Measurements from ENCODE around the gene GLI2.

GLI2 gene

DNA sequence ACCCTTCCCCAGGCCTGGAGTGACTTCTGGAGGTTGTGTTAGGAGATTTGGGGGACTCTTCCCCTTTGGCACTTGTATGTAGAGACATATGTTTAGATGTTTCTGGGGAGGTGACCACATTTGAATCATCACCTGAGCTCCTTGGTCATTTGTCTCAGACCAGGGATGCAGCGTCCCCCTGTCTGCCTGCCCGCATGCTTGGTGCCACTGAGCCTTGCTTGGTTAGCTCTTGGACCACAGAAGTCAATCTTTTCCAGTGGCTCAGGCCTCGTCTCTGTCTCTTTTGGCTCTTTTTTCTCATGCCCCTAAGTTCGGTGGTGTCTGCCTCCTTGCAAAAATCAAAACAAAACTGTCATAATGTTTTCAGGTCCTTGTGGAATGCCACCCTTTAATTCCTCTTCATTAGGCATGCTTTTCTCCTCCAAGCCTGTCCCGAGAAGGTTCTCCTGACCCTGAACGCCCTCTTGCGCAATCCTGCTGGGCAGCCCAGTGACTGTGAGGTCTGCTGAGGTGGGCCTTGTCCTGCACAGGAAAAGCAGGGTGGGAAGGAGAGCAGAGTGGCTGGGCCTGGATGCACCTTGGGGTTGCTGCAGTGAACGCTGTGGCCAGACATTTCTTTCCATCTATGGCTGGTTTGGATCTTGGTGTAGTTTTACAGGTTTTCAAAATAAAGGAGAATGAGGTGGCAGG, 24.9 kb downstream of the GLI2 start:
- Histone ChIP-seq H3K4ac (ENCODE audit: low read length) (no peak overlapping the region), H4K8ac (ENCODE audit: low read depth, low read length) (no peak overlapping the region), H2AFZ (ENCODE audit: low read length) (no peak overlapping the region), H3K9ac (ENCODE audit: low read depth, low read length, poor library complexity) (no peak overlapping the region), H3K23ac (ENCODE audit: low read depth, low read length, poor library complexity) (peak overlapping the region; percentile 18), H3K79me1 (ENCODE audit: low read depth, low read length) (peaks cover 22% of the 10 kb centered on the region), H3K27me3 (ENCODE audit: control insufficient read depth in 3 of 3, insufficient read depth in 3 of 3, low read depth in 1 of 3, low read length in 3 of 3) (no peaks in the 10 kb centered on the region), H3K27ac (replicated peaks; ENCODE audit: low read length) (no peak overlapping the region), H2BK120ac (ENCODE audit: low read depth, low read length) (no peak overlapping the region), H2BK5ac (ENCODE audit: low read length) (no peak overlapping the region), H2AK5ac (ENCODE audit: low read depth, low read length) (no peak overlapping the region), H3K4me2 (ENCODE audit: insufficient read depth, low read length, poor library complexity, severe bottlenecking) (no peak overlapping the region), H2BK15ac (ENCODE audit: low read length) (no peak overlapping the region), H3K9me3 (replicated peaks in 1 of 2; ENCODE audit: control insufficient read depth in 2 of 2, insufficient read depth in 1 of 2, low read depth in 1 of 2, low read length in 2 of 2) (peaks cover 0 to 18% of the 10 kb centered on the region in 2 donors), H3K14ac (ENCODE audit: low read length) (peak overlapping the region; percentile 9), H3K18ac (ENCODE audit: low read length) (peak overlapping the region; percentile 63), H3K4me3 (ENCODE audit: low read length in 2 of 2) (no peak overlapping the region), H2BK12ac (ENCODE audit: low read length) (no peak overlapping the region), H4K91ac (ENCODE audit: low read depth, low read length, poor library complexity) (no peak overlapping the region), H3K4me1 (ENCODE audit: control insufficient read depth in 2 of 2, insufficient read depth in 1 of 2, low read depth in 1 of 2, low read length in 2 of 2) (peaks cover 62% of the 10 kb centered on the region in 2 donors), H3K36me3 (replicated peaks in 1 of 2; ENCODE audit: control insufficient read depth in 2 of 2, insufficient read depth in 2 of 2, low read length in 2 of 2) (peaks cover 0 to 43% of the 10 kb centered on the region in 2 donors)
- DNase-seq (ENCODE audit: low spot score), result no peak
- no CpG with 5 or more reads among the region's 8 CpGs for WGBS, 2 donors (ENCODE audit: extremely low coverage in 2 of 2, insufficient read length in 2 of 2, insufficient replicate concordance in 1 of 2)

DNA sequence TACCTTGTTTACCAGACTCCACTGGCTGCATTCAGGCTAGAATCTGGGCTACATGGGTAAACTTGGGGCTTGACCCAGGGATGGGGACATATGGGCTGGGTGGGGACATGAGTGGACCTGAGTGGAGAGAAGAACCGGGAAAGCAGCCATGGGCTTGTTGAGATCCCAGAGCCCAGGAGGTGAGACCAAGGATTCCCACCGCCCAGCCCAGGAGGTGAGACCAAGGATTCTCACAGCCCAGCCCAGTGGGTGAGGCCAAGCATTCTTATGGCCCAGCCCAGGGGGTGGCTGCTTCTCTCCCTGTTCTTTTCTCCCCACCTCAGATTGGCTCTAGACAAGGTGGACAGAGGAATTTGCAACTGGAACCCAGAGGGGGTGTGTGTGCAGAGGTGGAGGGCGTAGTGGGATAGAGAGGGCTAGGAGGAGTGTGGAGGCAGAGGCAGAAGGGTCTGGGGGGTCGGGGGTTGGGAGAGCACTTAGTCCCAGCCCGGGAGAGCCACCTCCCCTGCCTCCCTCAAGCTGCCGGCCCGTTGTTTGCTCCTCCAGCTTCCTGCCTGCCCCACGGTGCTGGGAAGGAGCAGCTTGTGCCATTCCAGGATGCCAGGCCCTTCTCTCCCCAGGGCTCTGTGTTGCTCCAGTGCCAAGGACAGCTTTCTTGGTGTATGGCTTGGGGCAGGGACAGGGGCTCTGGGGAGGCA, 25.6 kb downstream of the GLI2 start:
- Histone ChIP-seq H2BK5ac (ENCODE audit: low read length) (no peak overlapping the region), H3K27me3 (ENCODE audit: control insufficient read depth in 3 of 3, insufficient read depth in 3 of 3, low read depth in 1 of 3, low read length in 3 of 3) (no peaks in the 10 kb centered on the region), H3K4ac (ENCODE audit: low read length) (no peak overlapping the region), H3K4me2 (ENCODE audit: insufficient read depth, low read length, poor library complexity, severe bottlenecking) (no peak overlapping the region), H2AK5ac (ENCODE audit: low read depth, low read length) (no peak overlapping the region), H2BK12ac (ENCODE audit: low read length) (no peak overlapping the region), H3K23ac (ENCODE audit: low read depth, low read length, poor library complexity) (no peak overlapping the region), H3K27ac (replicated peaks; ENCODE audit: low read length) (no peak overlapping the region), H3K4me1 (ENCODE audit: control insufficient read depth in 2 of 2, insufficient read depth in 1 of 2, low read depth in 1 of 2, low read length in 2 of 2) (peaks cover 69% of the 10 kb centered on the region in 2 donors), H3K9ac (ENCODE audit: low read depth, low read length, poor library complexity) (no peak overlapping the region), H3K18ac (ENCODE audit: low read length) (peak overlapping the region; percentile 36), H4K8ac (ENCODE audit: low read depth, low read length) (no peak overlapping the region), H2BK15ac (ENCODE audit: low read length) (no peak overlapping the region), H3K14ac (ENCODE audit: low read length) (no peak overlapping the region), H3K4me3 (ENCODE audit: low read length in 2 of 2) (no peak overlapping the region), H3K9me3 (replicated peaks in 1 of 2; ENCODE audit: control insufficient read depth in 2 of 2, insufficient read depth in 1 of 2, low read depth in 1 of 2, low read length in 2 of 2) (peaks cover 0 to 11% of the 10 kb centered on the region in 2 donors), H2AFZ (ENCODE audit: low read length) (no peak overlapping the region), H3K79me1 (ENCODE audit: low read depth, low read length) (peaks cover 27% of the 10 kb centered on the region), H2BK120ac (ENCODE audit: low read depth, low read length) (no peak overlapping the region), H3K36me3 (replicated peaks in 1 of 2; ENCODE audit: control insufficient read depth in 2 of 2, insufficient read depth in 2 of 2, low read length in 2 of 2) (peaks cover 0 to 36% of the 10 kb centered on the region in 2 donors), H4K91ac (ENCODE audit: low read depth, low read length, poor library complexity) (no peak overlapping the region)
- DNase-seq (ENCODE audit: low spot score), result no peak
- WGBS, 2 donors (ENCODE audit: extremely low coverage in 2 of 2, insufficient read length in 2 of 2, insufficient replicate concordance in 1 of 2), result no CpG with 5 or more reads among the region's 8 CpGs

DNA sequence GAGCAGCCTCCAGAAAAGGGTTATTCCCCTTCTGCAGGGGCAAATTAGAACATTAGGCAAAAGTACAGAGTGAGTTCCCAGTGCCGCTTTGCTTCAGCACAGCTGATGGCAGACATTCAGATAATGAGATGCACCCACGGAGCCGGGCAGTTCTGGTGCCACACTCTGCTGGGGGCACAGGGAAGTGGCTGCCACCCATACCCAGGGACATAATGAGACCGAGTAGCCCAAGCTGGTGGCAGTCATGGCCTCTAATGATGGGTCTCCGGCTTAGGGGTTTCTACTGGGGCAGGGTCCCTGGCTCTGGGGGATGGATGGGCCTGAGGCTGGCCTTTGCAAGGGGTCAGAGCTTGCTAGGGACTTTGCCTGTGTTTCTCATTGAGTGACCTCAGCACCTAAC, 26.2 kb downstream of the GLI2 start:
- H3K18ac ChIP-seq (ENCODE audit: low read length), result no peak overlapping the region
- H3K9ac ChIP-seq (ENCODE audit: low read depth, low read length, poor library complexity), result no peak overlapping the region
- no peak overlapping the region for H2BK12ac ChIP-seq (ENCODE audit: low read length)
- H3K23ac ChIP-seq (ENCODE audit: low read depth, low read length, poor library complexity), result no peak overlapping the region
- H4K91ac ChIP-seq (ENCODE audit: low read depth, low read length, poor library complexity), result no peak overlapping the region
- H3K14ac ChIP-seq (ENCODE audit: low read length), result no peak overlapping the region
- peaks cover 0 to 5% of the 10 kb centered on the region in 2 donors for H3K9me3 ChIP-seq (replicated peaks in 1 of 2; ENCODE audit: control insufficient read depth in 2 of 2, insufficient read depth in 1 of 2, low read depth in 1 of 2, low read length in 2 of 2)
- no peak for DNase-seq (ENCODE audit: low spot score)
- no peaks in the 10 kb centered on the region for H3K27me3 ChIP-seq (ENCODE audit: control insufficient read depth in 3 of 3, insufficient read depth in 3 of 3, low read depth in 1 of 3, low read length in 3 of 3)
- H4K8ac ChIP-seq (ENCODE audit: low read depth, low read length), result no peak overlapping the region
- H2AK5ac ChIP-seq (ENCODE audit: low read depth, low read length), result no peak overlapping the region
- H2BK5ac ChIP-seq (ENCODE audit: low read length), result no peak overlapping the region
- no peak overlapping the region for H3K4me3 ChIP-seq (ENCODE audit: low read length in 2 of 2)
- peaks cover 71% of the 10 kb centered on the region in 2 donors for H3K4me1 ChIP-seq (ENCODE audit: control insufficient read depth in 2 of 2, insufficient read depth in 1 of 2, low read depth in 1 of 2, low read length in 2 of 2)
- WGBS, 2 donors (ENCODE audit: extremely low coverage in 2 of 2, insufficient read length in 2 of 2, insufficient replicate concordance in 1 of 2), result no CpG with 5 or more reads among the region's 5 CpGs
- H2AFZ ChIP-seq (ENCODE audit: low read length), result no peak overlapping the region
- no peak overlapping the region for H3K27ac ChIP-seq (replicated peaks; ENCODE audit: low read length)
- peaks cover 0 to 31% of the 10 kb centered on the region in 2 donors for H3K36me3 ChIP-seq (replicated peaks in 1 of 2; ENCODE audit: control insufficient read depth in 2 of 2, insufficient read depth in 2 of 2, low read length in 2 of 2)
- H3K4ac ChIP-seq (ENCODE audit: low read length), result no peak overlapping the region
- peaks cover 29% of the 10 kb centered on the region for H3K79me1 ChIP-seq (ENCODE audit: low read depth, low read length)
- no peak overlapping the region for H3K4me2 ChIP-seq (ENCODE audit: insufficient read depth, low read length, poor library complexity, severe bottlenecking)
- H2BK120ac ChIP-seq (ENCODE audit: low read depth, low read length), result no peak overlapping the region
- no peak overlapping the region for H2BK15ac ChIP-seq (ENCODE audit: low read length)

DNA sequence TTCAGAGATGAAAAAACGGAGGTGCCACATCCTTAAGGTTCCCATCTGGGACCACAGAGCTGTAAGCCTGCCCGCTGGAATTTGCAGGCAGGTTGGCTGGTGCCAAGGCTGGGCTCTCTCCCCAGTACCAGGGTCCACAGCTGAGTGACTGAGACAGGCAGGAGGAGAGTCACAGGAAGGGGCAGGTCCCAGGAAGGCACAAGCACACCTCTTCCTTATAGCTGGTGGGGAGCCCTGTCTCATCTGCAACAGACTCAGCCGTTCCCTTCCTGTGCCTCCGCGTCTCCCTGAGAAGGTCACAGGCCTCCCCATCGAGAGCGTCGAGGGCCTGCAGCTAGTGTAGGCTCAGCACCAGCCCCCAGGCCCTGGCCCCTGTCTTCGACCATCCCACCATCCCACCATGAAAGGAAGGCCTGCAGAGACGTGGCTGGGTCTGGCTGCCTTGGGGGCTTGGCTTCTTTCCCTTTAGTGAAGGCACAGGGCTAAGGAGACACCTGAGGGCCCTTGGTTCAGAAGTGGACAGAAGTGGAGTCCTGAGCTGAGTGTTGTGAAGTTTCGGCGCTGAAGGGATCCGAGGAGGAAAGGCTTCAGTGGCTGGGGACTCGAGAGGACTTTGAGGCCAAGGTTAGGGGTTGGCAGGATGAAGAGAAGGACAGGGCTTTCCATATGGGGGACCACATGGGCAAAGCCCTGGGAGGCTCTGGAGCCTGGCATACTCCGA, 26.8 kb downstream of the GLI2 start:
- H3K27me3 ChIP-seq (ENCODE audit: control insufficient read depth in 3 of 3, insufficient read depth in 3 of 3, low read depth in 1 of 3, low read length in 3 of 3), result no peaks in the 10 kb centered on the region
- no peak overlapping the region for H2AFZ ChIP-seq (ENCODE audit: low read length)
- DNase-seq (ENCODE audit: low spot score), result no peak
- H2BK5ac ChIP-seq (ENCODE audit: low read length), result no peak overlapping the region
- H2BK12ac ChIP-seq (ENCODE audit: low read length), result no peak overlapping the region
- peak overlapping the region; percentile 32 for H3K18ac ChIP-seq (ENCODE audit: low read length)
- H3K4ac ChIP-seq (ENCODE audit: low read length), result no peak overlapping the region
- H3K4me1 ChIP-seq (ENCODE audit: control insufficient read depth in 2 of 2, insufficient read depth in 1 of 2, low read depth in 1 of 2, low read length in 2 of 2), result peaks cover 67 to 68% of the 10 kb centered on the region in 2 donors
- H3K23ac ChIP-seq (ENCODE audit: low read depth, low read length, poor library complexity), result peak overlapping the region; percentile 19
- peaks cover 0 to 29% of the 10 kb centered on the region in 2 donors for H3K36me3 ChIP-seq (replicated peaks in 1 of 2; ENCODE audit: control insufficient read depth in 2 of 2, insufficient read depth in 2 of 2, low read length in 2 of 2)
- no peak overlapping the region for H2BK15ac ChIP-seq (ENCODE audit: low read length)
- H2AK5ac ChIP-seq (ENCODE audit: low read depth, low read length), result peak overlapping the region; percentile 9
- peaks cover 0 to under 1% of the 10 kb centered on the region in 2 donors for H3K9me3 ChIP-seq (replicated peaks in 1 of 2; ENCODE audit: control insufficient read depth in 2 of 2, insufficient read depth in 1 of 2, low read depth in 1 of 2, low read length in 2 of 2)
- peaks cover 30% of the 10 kb centered on the region for H3K79me1 ChIP-seq (ENCODE audit: low read depth, low read length)
- no peak overlapping the region for H4K91ac ChIP-seq (ENCODE audit: low read depth, low read length, poor library complexity)
- no peak overlapping the region for H3K27ac ChIP-seq (replicated peaks; ENCODE audit: low read length)
- WGBS, 2 donors (ENCODE audit: extremely low coverage in 2 of 2, insufficient read length in 2 of 2, insufficient replicate concordance in 1 of 2), result no CpG with 5 or more reads among the region's 15 CpGs
- peak overlapping the region; percentile 5 for H3K9ac ChIP-seq (ENCODE audit: low read depth, low read length, poor library complexity)
- no peak overlapping the region for H2BK120ac ChIP-seq (ENCODE audit: low read depth, low read length)
- H3K4me3 ChIP-seq (ENCODE audit: low read length in 2 of 2), result no peak overlapping the region
- no peak overlapping the region for H3K4me2 ChIP-seq (ENCODE audit: insufficient read depth, low read length, poor library complexity, severe bottlenecking)
- no peak overlapping the region for H4K8ac ChIP-seq (ENCODE audit: low read depth, low read length)
- H3K14ac ChIP-seq (ENCODE audit: low read length), result peak overlapping the region; percentile 58

All from neuronal stem cell (in vitro differentiated cells).